H4 (cell line): ENCODE results near the gene PRKN. TPM values are rescaled to one million over a fixed set of nuclear protein-coding genes. Genes with fewer than 3 reads are reported as not detected.
"Not testable (repeated sequence)": the region's sequence is repeated elsewhere in the genome, so short reads cannot be mapped to it uniquely, and the experiment has no call there.

Source experiments
- DNase-seq: peaks from one replicate; pipeline ENCODE4 v3.0.0-alpha.2; 2015; ENCODE audit warnings: low spot score
- total RNA-seq: library from RNA; depleted of rRNA; stranded (reverse); fragments of >200 nt; shearing (Covaris generic); gene quantifications from 2 replicates; pipeline ENCODE4 v1.2.3, GENCODE V29; 2014

Gene PRKN
- total RNA-seq, 1 experiment from 2014 or later = 0.19 TPM

- no peak for DNase-seq
Measured at GRCh38 chr6:161496941-161497340, 1230.6 kb downstream of the PRKN start.

- DNase-seq = not testable (repeated sequence)
Measured at GRCh38 chr6:161496271-161496670, 1231.3 kb downstream of the PRKN start.

- no peak for DNase-seq
Measured at GRCh38 chr6:161494566-161494965, 1233.0 kb downstream of the PRKN start.

GRCh38 chr6:161493576-161494118, 1233.9 kb downstream of the PRKN start:
- DNase-seq = no peak

GRCh38 chr6:161489626-161490306, 1237.8 kb downstream of the PRKN start:
- no peak for DNase-seq

- no peak for DNase-seq
Measured at GRCh38 chr6:161487694-161488093, 1239.9 kb downstream of the PRKN start.

- no peak for DNase-seq
Measured at GRCh38 chr6:161487217-161487531, 1240.4 kb downstream of the PRKN start.

- peak; percentile 45 for DNase-seq
Measured at GRCh38 chr6:161486361-161487216, 1241.0 kb downstream of the PRKN start.

GRCh38 chr6:161482517-161482858, 1245.1 kb downstream of the PRKN start:
- no peak for DNase-seq

- DNase-seq = no peak
Measured at GRCh38 chr6:161481786-161482516, 1245.6 kb downstream of the PRKN start.

- no peak for DNase-seq
Measured at GRCh38 chr6:161480421-161481155, 1247.0 kb downstream of the PRKN start.

GRCh38 chr6:161479376-161479775, 1248.2 kb downstream of the PRKN start:
- DNase-seq = no peak

- DNase-seq = no peak
Measured at GRCh38 chr6:161477876-161478425, 1249.6 kb downstream of the PRKN start.

- DNase-seq = peak; percentile 23
Measured at GRCh38 chr6:161476711-161477110, 1250.9 kb downstream of the PRKN start.

GRCh38 chr6:161465403-161465802, 1262.2 kb downstream of the PRKN start:
- no peak for DNase-seq

GRCh38 chr6:161463071-161463470, 1264.5 kb downstream of the PRKN start:
- DNase-seq = no peak

- no peak for DNase-seq
Measured at GRCh38 chr6:161462148-161462547, 1265.4 kb downstream of the PRKN start.

- no peak for DNase-seq
Measured at GRCh38 chr6:161459008-161459615, 1268.5 kb downstream of the PRKN start.

GRCh38 chr6:161458201-161458951, 1269.2 kb downstream of the PRKN start:
- no peak for DNase-seq

GRCh38 chr6:161455848-161456247, 1271.7 kb downstream of the PRKN start:
- DNase-seq = no peak
